Omental fat pad (tissue), 4 donors: ENCODE results near the gene SLC35A3. TPM values are rescaled to one million over a fixed set of nuclear protein-coding genes. Genes with fewer than 3 reads are reported as not detected.

Source experiments
- ATAC-seq: fragments of 150-250 bp; one replicate; pipeline ENCODE4 v1.9.1; 2016; ENCODE audit warnings: mild to moderate bottlenecking, moderate library complexity; ENCODE audit not compliant: low FRiP score
- DNase-seq: peaks from one replicate; pipeline ENCODE4 v3.0.0-alpha.2; 2019; ENCODE audit warnings: low spot score
- total RNA-seq, 4 donors: library from RNA; depleted of rRNA; stranded (reverse); fragments of >200 nt; gene quantifications; one replicate each; pipeline ENCODE4 v1.1.0, GENCODE V29; 2016
- TF ChIP-seq, protein P1 (sequence below), 3 donors: fragments of 450-650 bp; IDR thresholded peaks; one replicate each; pipeline ENCODE4 v1.5.1; 2016 to 2017; ENCODE audit warnings: antibody characterized with exemption in 3 of 3, mild to moderate bottlenecking in 3 of 3, moderate library complexity in 2 of 3

The SLC35A3 gene
- total RNA-seq, 4 donors from 2014 or later, result 16.6 to 30.6 (median 18.3) TPM

DNA sequence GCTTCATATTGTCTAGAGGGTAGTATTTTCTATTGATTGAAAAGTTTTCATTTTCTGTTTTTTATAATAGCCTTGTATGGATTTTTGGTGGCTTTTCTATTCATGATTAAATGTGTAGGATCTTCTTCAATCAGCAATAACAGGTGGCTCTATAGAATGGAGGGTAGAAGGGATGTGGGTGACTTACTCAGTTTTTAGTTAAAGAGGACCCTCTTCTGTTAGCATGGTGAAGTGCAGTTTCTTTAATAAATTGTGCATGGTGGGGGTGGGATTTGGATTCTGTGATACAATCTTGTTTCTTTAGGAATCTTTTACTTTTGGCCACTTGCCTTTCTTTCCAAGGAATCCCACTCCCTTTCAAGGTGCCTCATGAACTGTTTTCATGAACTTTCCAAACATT, 64.7 kb downstream of the SLC35A3 start:
- ATAC-seq (no peak), DNase-seq (no peak)
- TF ChIP-seq, protein P1, sequence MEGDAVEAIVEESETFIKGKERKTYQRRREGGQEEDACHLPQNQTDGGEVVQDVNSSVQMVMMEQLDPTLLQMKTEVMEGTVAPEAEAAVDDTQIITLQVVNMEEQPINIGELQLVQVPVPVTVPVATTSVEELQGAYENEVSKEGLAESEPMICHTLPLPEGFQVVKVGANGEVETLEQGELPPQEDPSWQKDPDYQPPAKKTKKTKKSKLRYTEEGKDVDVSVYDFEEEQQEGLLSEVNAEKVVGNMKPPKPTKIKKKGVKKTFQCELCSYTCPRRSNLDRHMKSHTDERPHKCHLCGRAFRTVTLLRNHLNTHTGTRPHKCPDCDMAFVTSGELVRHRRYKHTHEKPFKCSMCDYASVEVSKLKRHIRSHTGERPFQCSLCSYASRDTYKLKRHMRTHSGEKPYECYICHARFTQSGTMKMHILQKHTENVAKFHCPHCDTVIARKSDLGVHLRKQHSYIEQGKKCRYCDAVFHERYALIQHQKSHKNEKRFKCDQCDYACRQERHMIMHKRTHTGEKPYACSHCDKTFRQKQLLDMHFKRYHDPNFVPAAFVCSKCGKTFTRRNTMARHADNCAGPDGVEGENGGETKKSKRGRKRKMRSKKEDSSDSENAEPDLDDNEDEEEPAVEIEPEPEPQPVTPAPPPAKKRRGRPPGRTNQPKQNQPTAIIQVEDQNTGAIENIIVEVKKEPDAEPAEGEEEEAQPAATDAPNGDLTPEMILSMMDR (IDR thresholded peaks at IDR 0.05), result no peak

DNA sequence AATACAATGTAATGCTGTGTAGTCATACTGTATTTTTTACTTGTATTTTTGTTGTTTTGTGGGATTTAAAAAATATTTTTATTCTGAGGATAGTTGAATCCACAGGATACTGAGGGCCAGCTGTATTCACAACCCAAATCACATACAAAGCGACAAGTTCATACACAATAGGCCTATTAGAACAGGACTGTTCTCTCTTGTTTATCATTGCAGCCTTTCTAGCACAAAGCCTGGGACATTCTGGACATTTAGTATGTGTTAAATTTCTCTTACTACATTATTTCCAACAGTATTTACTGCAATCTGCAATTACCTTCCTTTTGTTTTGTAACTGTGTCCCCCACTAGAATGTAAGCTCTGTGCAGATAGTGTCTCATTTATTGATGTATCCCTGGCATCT, 65.4 kb downstream of the SLC35A3 start:
- TF ChIP-seq, protein P1 (IDR thresholded peaks at IDR 0.05), result no peak

DNA sequence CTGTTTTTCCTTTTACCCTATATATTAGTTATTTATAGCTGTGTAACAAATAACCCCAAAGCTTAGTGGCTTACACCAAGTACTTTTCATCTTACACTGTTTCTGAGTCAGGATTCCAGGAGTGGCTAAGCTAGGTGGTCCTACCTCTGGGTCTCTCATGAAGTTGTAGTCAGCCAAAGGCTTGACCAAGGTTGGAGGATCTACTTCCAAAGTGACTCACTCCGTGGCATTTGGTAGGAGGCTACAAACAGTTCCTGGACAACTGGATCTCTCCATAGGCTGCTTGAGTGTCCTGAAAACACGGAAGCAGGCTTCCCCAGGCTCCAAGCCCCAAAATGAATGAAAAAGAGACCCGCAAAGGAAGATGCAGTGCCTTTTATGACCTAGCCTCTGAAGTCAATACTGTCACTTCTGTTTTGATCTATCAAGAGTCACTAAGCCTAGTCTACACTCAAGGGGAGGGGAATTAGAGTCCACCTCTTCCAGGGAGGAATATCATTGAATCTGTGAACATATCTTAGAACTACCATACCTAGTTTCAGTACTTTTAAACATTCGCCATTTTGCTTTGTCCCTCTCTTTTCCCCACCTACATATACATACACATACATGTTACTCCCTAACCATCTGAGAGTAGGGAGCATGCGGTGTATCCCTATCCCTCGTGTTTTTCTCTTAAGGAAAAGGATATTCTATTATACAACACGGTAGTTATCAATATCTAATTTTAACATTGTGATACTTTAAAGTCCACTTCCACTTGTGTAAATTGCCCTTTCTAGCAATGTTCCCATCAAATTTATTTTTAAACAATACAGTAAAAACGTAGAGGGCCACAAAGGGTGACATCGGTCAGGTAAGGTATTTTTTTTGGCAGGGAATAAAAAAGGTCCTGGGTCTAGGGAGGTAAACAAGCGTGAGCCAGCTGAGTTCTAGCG, 67.2 kb downstream of the SLC35A3 start:
- TF ChIP-seq, protein P1 (IDR thresholded peaks at IDR 0.05), result no peak
- ATAC-seq, result no peak

More for the DNA sequence above, 65.4 kb downstream of the SLC35A3 start:
- DNase-seq (no peak), ATAC-seq (no peak)

DNA sequence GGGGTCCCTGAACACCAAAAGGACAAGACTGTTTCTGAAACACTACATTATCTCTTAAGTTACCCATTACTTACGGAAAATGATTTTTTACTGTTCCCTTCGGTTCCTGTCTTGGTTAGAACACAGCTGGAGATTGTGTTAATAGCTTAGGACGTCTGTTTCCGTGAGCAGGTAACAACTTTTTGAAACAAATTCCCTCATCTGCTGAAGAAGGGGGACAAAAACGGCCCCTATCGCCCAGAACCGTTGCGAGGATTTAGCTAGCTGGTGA, 67.8 kb downstream of the SLC35A3 start:
- DNase-seq (no peak), ATAC-seq (no peak)
- TF ChIP-seq, protein P1 (IDR thresholded peaks at IDR 0.05), result no peak

More for the DNA sequence above, 67.2 kb downstream of the SLC35A3 start:
- no peak for DNase-seq

DNA sequence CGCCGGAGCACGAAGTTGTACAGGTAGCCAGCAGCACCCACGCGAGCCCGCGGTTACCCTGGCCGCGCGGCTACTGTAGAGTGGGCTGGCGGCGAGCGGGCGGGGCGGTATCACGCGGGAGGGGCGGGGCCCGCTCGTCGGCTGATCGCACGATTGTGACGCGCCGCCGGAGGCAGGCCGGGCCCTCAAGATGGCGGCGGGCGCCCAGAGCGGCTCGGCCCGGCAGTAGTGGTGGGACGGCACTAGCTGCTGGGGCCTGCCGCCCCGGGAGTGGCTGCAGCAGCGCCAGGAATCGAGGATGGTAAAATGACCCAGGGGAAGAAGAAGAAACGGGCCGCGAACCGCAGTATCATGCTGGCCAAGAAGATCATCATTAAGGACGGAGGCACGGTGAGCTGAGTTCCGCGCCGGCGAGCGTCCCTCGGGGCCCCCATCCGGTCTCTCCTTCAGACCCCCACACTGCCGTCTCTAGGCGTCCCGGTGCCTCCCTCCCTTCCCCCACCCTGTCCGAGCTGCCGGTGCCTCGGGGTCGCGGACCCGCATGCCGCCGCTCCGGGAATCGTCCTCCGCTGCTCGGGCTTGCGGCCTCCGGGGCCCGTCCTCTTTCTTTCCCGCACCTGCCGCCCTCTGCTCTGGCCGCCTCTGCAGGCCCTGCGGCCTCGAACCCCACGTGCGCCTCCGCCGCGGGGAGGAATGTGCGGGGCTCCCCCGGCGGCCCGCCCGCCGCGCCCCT, 68.3 kb downstream of the SLC35A3 start:
- TF ChIP-seq, protein P1 (IDR thresholded peaks at IDR 0.05), result no peak
- peak; percentile 98 for ATAC-seq
- peak; percentile 81 for DNase-seq

DNA sequence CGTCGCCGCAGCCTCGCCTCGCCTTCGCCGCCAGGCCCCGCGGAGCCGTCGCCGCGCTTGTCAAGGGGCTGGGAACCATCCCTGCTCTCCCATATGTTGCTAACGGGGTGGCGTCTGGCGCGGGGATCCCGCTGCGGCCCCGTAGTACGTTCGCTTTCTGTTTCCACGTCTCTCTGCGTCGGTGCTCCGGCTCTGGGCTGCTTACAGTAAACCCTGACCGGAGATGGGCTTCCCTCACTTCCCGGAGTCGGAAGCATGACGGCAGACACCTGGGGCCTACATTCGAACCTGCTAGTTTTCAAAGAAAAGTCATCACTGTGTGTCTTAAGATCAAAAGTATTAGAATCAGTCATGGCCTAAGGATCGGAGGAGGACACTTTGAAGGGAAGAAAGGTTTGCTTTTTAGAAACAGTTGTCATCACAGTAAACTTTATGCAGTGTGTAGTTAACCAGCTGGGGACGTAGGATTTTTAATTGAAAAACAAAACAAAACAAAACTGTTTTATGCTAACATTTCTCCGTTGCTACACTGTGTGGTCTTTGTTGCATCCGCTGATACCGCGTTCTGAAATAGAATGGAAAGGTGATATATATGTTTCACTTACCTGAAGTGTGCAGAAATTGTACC, 69.0 kb downstream of the SLC35A3 start:
- no peak for DNase-seq
- TF ChIP-seq, protein P1 (IDR thresholded peaks at IDR 0.05), result no peak
- ATAC-seq, result peak; percentile 61
